Measurements from ENCODE around the gene DMRT1.

DMRT1 gene

GRCh38 chr9:926976-927375 is 85.5 kb downstream of the DMRT1 start:
- no peak for TF ChIP-seq CTCF (IDR thresholded peaks at IDR 0.05; ENCODE audit: low read depth, low read length)
- Histone ChIP-seq H3K9me3 (ENCODE audit: severe bottlenecking) (no peaks in the 10 kb centered on the region), H3K36me3 (no peaks in the 10 kb centered on the region), H3K27me3 (ENCODE audit: insufficient read depth, low read depth, severe bottlenecking) (no peaks in the 10 kb centered on the region), H3K4me3 (ENCODE audit: low read depth, low read length) (no peak overlapping the region), H3K27ac (no peak overlapping the region)
- DNase-seq = no peak

- Histone ChIP-seq H3K4me3 (ENCODE audit: low read depth, low read length) (no peak overlapping the region), H3K36me3 (no peaks in the 10 kb centered on the region), H3K27ac (no peak overlapping the region), H3K9me3 (ENCODE audit: severe bottlenecking) (no peaks in the 10 kb centered on the region), H3K27me3 (ENCODE audit: insufficient read depth, low read depth, severe bottlenecking) (no peaks in the 10 kb centered on the region)
- DNase-seq = peak; percentile 58
- TF ChIP-seq CTCF (IDR thresholded peaks at IDR 0.05; ENCODE audit: low read depth, low read length) = peak; percentile 76
Observed at GRCh38 chr9:928363-929042, 87.0 kb downstream of the DMRT1 start.

- H3K27ac ChIP-seq = no peak overlapping the region
- no peaks in the 10 kb centered on the region for H3K27me3 ChIP-seq (ENCODE audit: insufficient read depth, low read depth, severe bottlenecking)
- TF ChIP-seq CTCF (IDR thresholded peaks at IDR 0.05; ENCODE audit: low read depth, low read length) = no peak
- no peaks in the 10 kb centered on the region for H3K36me3 ChIP-seq
- H3K9me3 ChIP-seq (ENCODE audit: severe bottlenecking) = no peaks in the 10 kb centered on the region
- DNase-seq = no peak
- no peak overlapping the region for H3K4me3 ChIP-seq (ENCODE audit: low read depth, low read length)
Observed at GRCh38 chr9:929719-930118, 88.2 kb downstream of the DMRT1 start.

GRCh38 chr9:933356-933755 is 91.9 kb downstream of the DMRT1 start:
- no peak overlapping the region for H3K27ac ChIP-seq
- no peak for DNase-seq
- TF ChIP-seq CTCF (IDR thresholded peaks at IDR 0.05; ENCODE audit: low read depth, low read length) = no peak

GRCh38 chr9:935348-935965 is 94.0 kb downstream of the DMRT1 start:
- no peak for DNase-seq
- Histone ChIP-seq H3K36me3 (no peaks in the 10 kb centered on the region), H3K27ac (no peak overlapping the region), H3K4me3 (ENCODE audit: low read depth, low read length) (no peak overlapping the region), H3K9me3 (ENCODE audit: severe bottlenecking) (peaks cover 5% of the 10 kb centered on the region), H3K27me3 (ENCODE audit: insufficient read depth, low read depth, severe bottlenecking) (no peaks in the 10 kb centered on the region)
- no peak for TF ChIP-seq CTCF (IDR thresholded peaks at IDR 0.05; ENCODE audit: low read depth, low read length)

More at GRCh38 chr9:933356-933755, 91.9 kb downstream of the DMRT1 start:
- no peaks in the 10 kb centered on the region for H3K36me3 ChIP-seq
- no peaks in the 10 kb centered on the region for H3K9me3 ChIP-seq (ENCODE audit: severe bottlenecking)
- H3K4me3 ChIP-seq (ENCODE audit: low read depth, low read length) = no peak overlapping the region
- no peaks in the 10 kb centered on the region for H3K27me3 ChIP-seq (ENCODE audit: insufficient read depth, low read depth, severe bottlenecking)
